SH-SY5Y (cell line): ENCODE data around the gene MAGEL2.

ENCODE experiments used
- GATA2 ChIP-seq: IDR thresholded peaks from 2 replicates; pipeline ENCODE4 v1.6.1; 2011; ENCODE audit warnings: mild to moderate bottlenecking, low read depth, low read length
- GATA3 ChIP-seq: IDR thresholded peaks from 2 replicates; pipeline ENCODE4 v1.6.1; 2011; ENCODE audit warnings: low read depth, mild to moderate bottlenecking, low read length, moderate library complexity

MAGEL2 gene

GRCh38 chr15:23647421-23648370 is at the start of gene MAGEL2:
TSS of gene MAGEL2 (minus strand) at chr15:23647867. CDS start at chr15:23647742, 125 bp downstream.
- no peak for TF ChIP-seq GATA3
- TF ChIP-seq GATA2 = no peak

- TF ChIP-seq GATA3 (no peak), GATA2 (no peak)
Measured at GRCh38 chr15:23695282-23695681, 47.6 kb upstream of the MAGEL2 start.

GRCh38 chr15:23694592-23694991 is 46.9 kb upstream of the MAGEL2 start:
- TF ChIP-seq GATA3 (no peak), GATA2 (no peak)

GRCh38 chr15:23690450-23690852 is 42.8 kb upstream of the MAGEL2 start:
- no peak for TF ChIP-seq GATA3
- no peak for TF ChIP-seq GATA2

- no peak for TF ChIP-seq GATA3
- no peak for TF ChIP-seq GATA2
Measured at GRCh38 chr15:23690015-23690414, 42.3 kb upstream of the MAGEL2 start.

- TF ChIP-seq GATA2 (no peak), GATA3 (no peak)
Measured at GRCh38 chr15:23687143-23687470, 39.4 kb upstream of the MAGEL2 start, which contains the start of gene NDN. TSS of gene NDN (minus strand) at chr15:23687305. CDS start at chr15:23687217, 88 bp downstream.

- no peak for TF ChIP-seq GATA3
- TF ChIP-seq GATA2 = no peak
Measured at GRCh38 chr15:23686466-23687142, 38.9 kb upstream of the MAGEL2 start.

GRCh38 chr15:23671481-23671880 is 23.8 kb upstream of the MAGEL2 start:
- TF ChIP-seq GATA3 (no peak), GATA2 (no peak)

- TF ChIP-seq GATA2 (no peak), GATA3 (no peak)
Measured at GRCh38 chr15:23670970-23671369, 23.3 kb upstream of the MAGEL2 start.

- TF ChIP-seq GATA2 (no peak), GATA3 (no peak)
Measured at GRCh38 chr15:23663232-23663631, 15.6 kb upstream of the MAGEL2 start.

GRCh38 chr15:23648920-23649515 is 1.4 kb upstream of the MAGEL2 start:
- TF ChIP-seq GATA3 (no peak), GATA2 (no peak)

- no peak for TF ChIP-seq GATA3
- no peak for TF ChIP-seq GATA2
Measured at GRCh38 chr15:23647001-23647295, 719 bp downstream of the MAGEL2 start.

- TF ChIP-seq GATA3 (no peak), GATA2 (no peak)
Measured at GRCh38 chr15:23646165-23647000, 1.3 kb downstream of the MAGEL2 start.
